Measurements from ENCODE around the gene ZNF581.

Gene ZNF581

GRCh38 chr19:55597501-55597921 is 45.9 kb upstream of the ZNF581 start:
- TF ChIP-seq POLR2AphosphoS5 (IDR thresholded peaks at IDR 0.05; ENCODE audit: low read depth), result no peak
- TF ChIP-seq, protein P1, sequence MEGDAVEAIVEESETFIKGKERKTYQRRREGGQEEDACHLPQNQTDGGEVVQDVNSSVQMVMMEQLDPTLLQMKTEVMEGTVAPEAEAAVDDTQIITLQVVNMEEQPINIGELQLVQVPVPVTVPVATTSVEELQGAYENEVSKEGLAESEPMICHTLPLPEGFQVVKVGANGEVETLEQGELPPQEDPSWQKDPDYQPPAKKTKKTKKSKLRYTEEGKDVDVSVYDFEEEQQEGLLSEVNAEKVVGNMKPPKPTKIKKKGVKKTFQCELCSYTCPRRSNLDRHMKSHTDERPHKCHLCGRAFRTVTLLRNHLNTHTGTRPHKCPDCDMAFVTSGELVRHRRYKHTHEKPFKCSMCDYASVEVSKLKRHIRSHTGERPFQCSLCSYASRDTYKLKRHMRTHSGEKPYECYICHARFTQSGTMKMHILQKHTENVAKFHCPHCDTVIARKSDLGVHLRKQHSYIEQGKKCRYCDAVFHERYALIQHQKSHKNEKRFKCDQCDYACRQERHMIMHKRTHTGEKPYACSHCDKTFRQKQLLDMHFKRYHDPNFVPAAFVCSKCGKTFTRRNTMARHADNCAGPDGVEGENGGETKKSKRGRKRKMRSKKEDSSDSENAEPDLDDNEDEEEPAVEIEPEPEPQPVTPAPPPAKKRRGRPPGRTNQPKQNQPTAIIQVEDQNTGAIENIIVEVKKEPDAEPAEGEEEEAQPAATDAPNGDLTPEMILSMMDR (IDR thresholded peaks at IDR 0.05; ENCODE audit: insufficient read depth, low read length), result no peak
- no peak overlapping the region for H3K4me3 ChIP-seq (replicated peaks; ENCODE audit: insufficient read depth, low read length)
- H3K27ac ChIP-seq (replicated peaks), result no peak overlapping the region
- no peak for DNase-seq (ENCODE audit: low read depth in 1 of 2, low spot score in 1 of 2)
- H3K27me3 ChIP-seq (ENCODE audit: insufficient read depth, poor library complexity, severe bottlenecking), result no peaks in the 10 kb centered on the region

GRCh38 chr19:55598034-55598433 is 45.4 kb upstream of the ZNF581 start:
- Histone ChIP-seq H3K27ac (replicated peaks) (no peak overlapping the region), H3K27me3 (ENCODE audit: insufficient read depth, poor library complexity, severe bottlenecking) (no peaks in the 10 kb centered on the region), H3K4me3 (replicated peaks; ENCODE audit: insufficient read depth, low read length) (no peak overlapping the region)
- no peak for DNase-seq (ENCODE audit: low read depth in 1 of 2, low spot score in 1 of 2)
- no peak for TF ChIP-seq SPI1 (IDR thresholded peaks at IDR 0.05; ENCODE audit: borderline replicate concordance, low read depth)
- TF ChIP-seq, protein P1 (IDR thresholded peaks at IDR 0.05; ENCODE audit: insufficient read depth, low read length), result no peak

GRCh38 chr19:55598719-55599467 is 44.6 kb upstream of the ZNF581 start:
- DNase-seq (ENCODE audit: low read depth in 1 of 2, low spot score in 1 of 2), result peak; percentile 89 to 93
- Histone ChIP-seq H3K27me3 (ENCODE audit: insufficient read depth, poor library complexity, severe bottlenecking) (no peaks in the 10 kb centered on the region), H3K4me3 (replicated peaks; ENCODE audit: insufficient read depth, low read length) (peak overlapping the region; percentile 65), H3K27ac (replicated peaks) (peak overlapping the region; percentile 97)
- TF ChIP-seq SPI1 (IDR thresholded peaks at IDR 0.05; ENCODE audit: borderline replicate concordance, low read depth) (peak; percentile 31; the same call in 1 of the 2 replicates), REST (IDR thresholded peaks at IDR 0.05; ENCODE audit: insufficient replicate concordance, low read depth) (no peak)

DNA sequence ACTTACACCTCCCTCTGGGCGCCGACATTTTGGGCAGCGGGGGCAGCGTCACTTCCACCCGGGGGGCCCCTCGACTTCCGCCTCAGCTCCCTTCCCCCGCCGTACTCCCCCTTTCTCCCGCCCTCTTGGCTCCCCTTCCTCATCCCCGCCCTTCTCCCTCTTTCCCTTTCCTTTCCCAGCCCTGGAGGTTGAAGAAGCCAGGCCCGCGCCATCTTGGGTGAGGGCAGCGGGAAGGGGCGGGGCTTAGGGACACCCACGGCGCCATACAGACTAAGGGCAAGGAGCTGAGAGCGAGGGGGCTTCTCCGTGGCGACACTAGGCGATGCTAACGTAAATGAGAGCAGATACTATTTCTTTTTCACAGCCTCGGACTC is 44.0 kb upstream of the ZNF581 start, which contains the start of gene FIZ1:
Gene FIZ1, minus strand, starts transcription at position 50 of the 374 bp plus-strand sequence. CDS start 1,652 bp downstream, outside the sequence.
- peak; percentile 99 for DNase-seq (ENCODE audit: low read depth in 1 of 2, low spot score in 1 of 2)
- H3K4me3 ChIP-seq (replicated peaks; ENCODE audit: insufficient read depth, low read length), result peak within 1 kb of the TSS; percentile 65
- H3K27ac ChIP-seq (replicated peaks), result peak within 1 kb of the TSS; percentile 97
- H3K27me3 ChIP-seq (ENCODE audit: insufficient read depth, poor library complexity, severe bottlenecking), result no peaks in the 10 kb centered on the region
- TF ChIP-seq POLR2AphosphoS5 (IDR thresholded peaks at IDR 0.05; ENCODE audit: low read depth) (no peak), SPI1 (IDR thresholded peaks at IDR 0.05; ENCODE audit: borderline replicate concordance, low read depth) (peak; percentile 54; the same call in 1 of the 2 replicates), REST (IDR thresholded peaks at IDR 0.05; ENCODE audit: insufficient replicate concordance, low read depth) (no peak), GABPA (IDR thresholded peaks at IDR 0.05; ENCODE audit: low read depth) (peak; percentile 89)
